H1 (cell line): ENCODE results near the gene CATSPERD. TPM values are rescaled to one million over a fixed set of nuclear protein-coding genes. Genes with fewer than 3 reads are reported as not detected.

Experiments used
- CREB1 ChIP-seq: IDR thresholded peaks from 2 replicates; pipeline ENCODE4 v1.6.1; 2012; ENCODE audit warnings: inconsistent platforms
- CTCF ChIP-seq, 3 experiments: IDR thresholded peaks; 1 replicate in 2 of 3; 2 replicates in 1 of 3; pipeline versions ENCODE4 v1.5.1 to v1.6.1; 2011; ENCODE audit warnings: low read length in 3 of 3, mild to moderate bottlenecking in 3 of 3, inconsistent platforms in 2 of 3, low read depth in 1 of 3, moderate library complexity in 1 of 3; ENCODE audit not compliant: insufficient read depth in 1 of 3; ENCODE audit errors: control extremely low read depth in 1 of 3
- KDM1A ChIP-seq: fragments of 200-600, 300-600 bp; sonication (generic); IDR thresholded peaks from 2 replicates; pipeline ENCODE4 v1.7.1; 2016; ENCODE audit warnings: mild to moderate bottlenecking, low read length, borderline replicate concordance
- NANOG ChIP-seq: IDR thresholded peaks from 2 replicates; pipeline ENCODE4 v1.6.1; 2011; ENCODE audit warnings: low read length, low read depth, mild to moderate bottlenecking, inconsistent platforms; ENCODE audit not compliant: insufficient read depth, poor library complexity, severe bottlenecking
- POU5F1 ChIP-seq: IDR thresholded peaks from 2 replicates; pipeline ENCODE4 v1.6.1; 2011; ENCODE audit warnings: low read depth, mild to moderate bottlenecking, low read length, moderate library complexity
- RFX5 ChIP-seq: IDR thresholded peaks from 2 replicates; pipeline ENCODE4 v1.6.1; 2011; ENCODE audit warnings: low read depth, low read length, improper control_type of control experiment, borderline replicate concordance
- RXRA ChIP-seq: IDR thresholded peaks from 2 replicates; pipeline ENCODE4 v1.6.1; 2011; ENCODE audit warnings: low read depth, mild to moderate bottlenecking, low read length, moderate library complexity; ENCODE audit not compliant: insufficient read depth
- SUZ12 ChIP-seq: fragments of 200-600 bp; sonication (generic); IDR thresholded peaks from 2 replicates; pipeline ENCODE4 v1.6.1; 2012; ENCODE audit warnings: mild to moderate bottlenecking, inconsistent platforms, low read length, moderate library complexity, mixed read lengths
- TAF7 ChIP-seq: optimal IDR thresholded peaks from 2 replicates; pipeline ENCODE3; 2011; ENCODE audit warnings: low read depth, mild to moderate bottlenecking, inconsistent platforms, low read length, moderate library complexity, borderline replicate concordance
- polyA plus RNA-seq, 7 experiments: library from polyadenylated mRNA; depleted of rRNA in 3 of 7; stranded (reverse) in 5 of 7; unstranded in 2 of 7; fragments of >200 nt in 5 of 7; fragments of 200-250 nt in 2 of 7; gene quantifications; 1 replicate in 5 of 7; 2 replicates in 1 of 7; 4 replicates in 1 of 7; pipeline versions ENCODE4 v1.2.1 to v1.2.3, GENCODE V29; 2011 to 2013; ENCODE audit warnings: missing spikeins in 2 of 7, mixed read lengths in 2 of 7
- total RNA-seq: library from RNA; stranded (reverse); fragmentation: NEBNext Ultra II Directional; extraction: Animal tissue kit (Norgen Biotek cat#: 25700); gene quantifications from 2 replicates; pipeline ENCODE4 v1.2.1, GENCODE V29; 2021
- TF ChIP-seq, protein P1 (sequence below): IDR thresholded peaks from 2 replicates; pipeline ENCODE4 v1.6.1; 2011; ENCODE audit warnings: low read depth, mild to moderate bottlenecking, low read length; ENCODE audit not compliant: insufficient read depth
- TF ChIP-seq, protein P2 (sequence below): IDR thresholded peaks from 2 replicates; pipeline ENCODE4 v1.6.1; 2012; ENCODE audit warnings: inconsistent platforms

The CATSPERD gene
- total and polyA plus RNA-seq, 2 of the 8 experiments (the other 6 are each of a cell fraction or from before 2014, with no cell fraction given): 0.12 TPM; not detected in 1

DNA sequence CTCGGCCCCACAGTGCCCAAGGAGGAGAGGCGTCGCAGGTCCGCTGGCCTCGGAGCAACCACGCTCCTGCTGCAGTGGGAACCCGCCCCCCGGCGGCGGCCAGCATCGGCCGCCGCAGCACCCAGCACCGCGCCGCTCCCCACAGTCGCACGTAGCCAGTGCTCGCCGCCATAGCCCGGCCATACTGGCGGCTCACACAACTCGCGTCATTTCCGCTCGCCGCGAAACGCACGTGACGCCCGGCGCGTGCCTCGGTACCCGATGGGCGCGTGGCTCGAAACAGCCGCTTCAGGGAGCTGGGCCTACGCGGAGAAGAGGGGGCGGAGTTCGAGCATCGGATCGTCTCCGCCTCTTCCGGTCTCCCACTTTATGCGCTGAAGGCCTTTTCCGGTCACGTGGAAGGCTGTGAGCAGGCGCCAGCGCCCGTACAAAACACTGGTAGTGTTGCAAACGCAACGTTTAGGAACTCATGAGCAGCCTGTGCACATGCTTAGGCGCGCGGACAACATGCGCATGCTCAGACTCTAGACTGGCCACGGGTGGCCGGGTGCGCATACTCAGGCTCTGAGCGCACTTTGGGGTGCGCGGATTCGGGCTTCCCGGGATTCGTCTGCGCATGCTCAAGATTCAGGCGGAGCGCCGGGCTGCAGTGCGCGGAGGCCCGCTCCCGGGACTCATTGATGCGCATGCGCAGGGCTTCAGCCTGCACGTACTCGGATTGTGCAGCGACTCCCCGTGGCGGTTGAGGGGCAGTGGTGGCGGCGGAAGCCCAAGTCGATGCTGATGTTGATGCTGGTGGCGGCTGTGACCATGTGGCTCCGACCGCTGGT lies at the start of gene CATSPERD, which contains the start of gene LONP1 (continued):
- TF ChIP-seq RXRA (no peak), CTCF (IDR thresholded peaks at IDR 0.05; ENCODE audit: control extremely low read depth in 1 of 3, insufficient read depth in 1 of 3, low read depth in 1 of 3, low read length in 3 of 3) (peak; percentile 78 to 94 (median 91)), SUZ12 (no peak), CREB1 (peak; percentile 98), NANOG (no peak), POU5F1 (no peak), KDM1A (no peak), TAF7 (peak; percentile 86), RFX5 (no peak)
- TF ChIP-seq, protein P1, sequence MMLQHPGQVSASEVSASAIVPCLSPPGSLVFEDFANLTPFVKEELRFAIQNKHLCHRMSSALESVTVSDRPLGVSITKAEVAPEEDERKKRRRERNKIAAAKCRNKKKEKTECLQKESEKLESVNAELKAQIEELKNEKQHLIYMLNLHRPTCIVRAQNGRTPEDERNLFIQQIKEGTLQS: peak; percentile 94
- TF ChIP-seq, protein P2, sequence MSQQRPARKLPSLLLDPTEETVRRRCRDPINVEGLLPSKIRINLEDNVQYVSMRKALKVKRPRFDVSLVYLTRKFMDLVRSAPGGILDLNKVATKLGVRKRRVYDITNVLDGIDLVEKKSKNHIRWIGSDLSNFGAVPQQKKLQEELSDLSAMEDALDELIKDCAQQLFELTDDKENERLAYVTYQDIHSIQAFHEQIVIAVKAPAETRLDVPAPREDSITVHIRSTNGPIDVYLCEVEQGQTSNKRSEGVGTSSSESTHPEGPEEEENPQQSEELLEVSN: peak; percentile 80
